ENCODE measurements around the gene CPAMD8. TPM values are rescaled to one million over a fixed set of nuclear protein-coding genes. Genes with fewer than 3 reads are reported as not detected.

CPAMD8 gene
- polyA plus RNA-seq, 1 donor = 7.8 TPM

DNA sequence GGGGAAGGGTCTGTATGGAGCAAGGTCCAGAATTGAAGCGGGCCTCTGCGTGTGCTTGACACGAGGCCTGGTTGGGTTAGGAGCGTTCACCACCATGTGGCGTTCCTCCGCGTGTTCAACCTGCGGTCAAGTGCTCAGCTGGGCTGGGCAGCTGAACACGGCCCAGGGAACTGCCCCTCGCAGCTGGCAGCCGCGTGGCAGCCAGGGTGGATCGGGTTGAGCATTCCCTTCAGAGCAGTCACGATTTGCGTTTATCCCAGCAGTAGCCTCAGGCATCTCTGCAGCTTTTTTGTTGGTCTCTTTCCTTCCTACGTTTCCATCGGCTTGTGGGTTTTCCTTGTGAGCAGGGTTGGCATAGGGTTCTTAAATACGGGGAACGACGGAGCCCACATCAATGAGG lies 166.5 kb downstream of the CPAMD8 start:
- no peaks in the 10 kb centered on the region for H3K9me3 ChIP-seq (ENCODE audit: control insufficient read depth, low read depth, low read length)

DNA sequence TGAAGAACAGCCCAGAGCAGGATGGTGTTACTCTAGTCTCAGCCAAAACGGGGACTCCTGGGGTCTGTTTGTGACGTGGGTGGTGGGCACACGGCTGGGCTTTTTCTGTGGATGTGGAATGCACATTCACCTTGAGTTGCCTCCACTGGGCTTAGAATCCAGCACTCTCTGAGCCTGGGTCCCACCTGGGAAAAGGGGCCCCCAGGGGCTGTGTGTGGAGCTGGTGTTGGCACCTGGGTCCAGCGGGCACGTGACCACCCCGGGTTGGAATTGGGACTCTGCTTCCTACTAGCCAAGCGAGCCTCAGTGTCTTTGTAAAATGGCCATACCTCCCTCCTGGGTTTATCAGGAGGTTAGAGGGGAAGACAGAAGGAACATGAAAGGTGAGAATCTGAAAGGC lies 167.0 kb downstream of the CPAMD8 start:
- H3K27ac ChIP-seq (ENCODE audit: low read length) = no peak overlapping the region
- no CpG with 5 or more reads among the region's 7 CpGs for WGBS (ENCODE audit: insufficient coverage, low lambda C conversion rate)
- no peaks in the 10 kb centered on the region for H3K4me1 ChIP-seq (ENCODE audit: control insufficient read depth, insufficient read depth, low read length)
- no peaks in the 10 kb centered on the region for H3K9me3 ChIP-seq (ENCODE audit: control insufficient read depth, low read depth, low read length)
- peaks cover 39% of the 10 kb centered on the region for H3K36me3 ChIP-seq (ENCODE audit: control insufficient read depth, insufficient read depth, low read length)
- no peak overlapping the region for H3K4me3 ChIP-seq (ENCODE audit: low read length)
- DNase-seq = no peak
- no peaks in the 10 kb centered on the region for H3K27me3 ChIP-seq (ENCODE audit: control insufficient read depth, insufficient read depth, low read length)

More for the DNA sequence above, 166.5 kb downstream of the CPAMD8 start:
- H3K4me3 ChIP-seq (ENCODE audit: low read length) = no peak overlapping the region
- no peaks in the 10 kb centered on the region for H3K4me1 ChIP-seq (ENCODE audit: control insufficient read depth, insufficient read depth, low read length)
- no peak for DNase-seq
- peaks cover 40% of the 10 kb centered on the region for H3K36me3 ChIP-seq (ENCODE audit: control insufficient read depth, insufficient read depth, low read length)
- no peak overlapping the region for H3K27ac ChIP-seq (ENCODE audit: low read length)
- H3K27me3 ChIP-seq (ENCODE audit: control insufficient read depth, insufficient read depth, low read length) = no peaks in the 10 kb centered on the region
- no CpG with 5 or more reads among the region's 20 CpGs for WGBS (ENCODE audit: insufficient coverage, low lambda C conversion rate)

DNA sequence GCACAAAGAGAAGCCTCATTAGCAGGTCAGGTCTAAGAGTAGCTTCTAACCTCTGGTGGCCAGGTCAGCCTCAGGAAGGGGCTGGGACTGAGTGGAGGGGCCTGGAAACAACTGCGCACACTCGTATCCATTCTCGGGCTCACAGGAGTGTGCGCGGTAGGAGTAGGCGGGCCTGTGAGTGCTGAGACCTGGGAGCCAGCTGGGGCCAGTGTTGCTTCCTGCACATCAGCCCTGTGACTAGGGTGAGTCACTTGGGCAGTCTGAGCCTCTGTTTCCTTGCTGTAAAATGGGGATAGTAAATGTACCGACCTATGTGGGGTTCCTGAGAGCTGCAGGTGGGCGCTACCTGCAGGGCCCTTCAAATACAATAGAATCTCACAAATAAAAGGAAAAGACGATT lies 170.5 kb downstream of the CPAMD8 start:
- Histone ChIP-seq H3K27me3 (ENCODE audit: control insufficient read depth, insufficient read depth, low read length) (no peaks in the 10 kb centered on the region), H3K36me3 (ENCODE audit: control insufficient read depth, insufficient read depth, low read length) (peaks cover 48% of the 10 kb centered on the region), H3K4me1 (ENCODE audit: control insufficient read depth, insufficient read depth, low read length) (no peaks in the 10 kb centered on the region), H3K9me3 (ENCODE audit: control insufficient read depth, low read depth, low read length) (no peaks in the 10 kb centered on the region), H3K4me3 (ENCODE audit: low read length) (no peak overlapping the region), H3K27ac (ENCODE audit: low read length) (no peak overlapping the region)
- 100% methylated on average over 1 of the region's 9 CpGs for WGBS (ENCODE audit: insufficient coverage, low lambda C conversion rate)
- DNase-seq = no peak

DNA sequence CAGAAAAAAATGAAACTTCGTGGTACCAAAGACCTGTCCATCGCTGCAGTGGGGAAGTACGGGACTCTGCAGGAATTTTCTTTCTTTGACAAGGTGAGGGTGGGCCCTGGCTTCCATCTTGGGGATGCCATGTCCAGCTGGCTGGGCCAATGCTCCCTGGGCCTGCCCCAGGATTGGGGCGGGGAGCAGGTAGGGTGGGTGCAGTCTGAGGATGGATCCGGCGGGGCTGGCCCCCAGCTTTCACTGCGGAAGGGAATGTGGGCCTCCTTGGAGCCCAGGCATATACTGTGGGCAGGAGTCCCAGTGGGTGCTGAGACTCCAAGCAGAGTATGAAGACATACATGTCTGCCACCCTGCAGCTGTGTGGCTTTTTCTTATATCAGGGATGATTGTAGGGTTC lies 173.5 kb downstream of the CPAMD8 start:
- no peaks in the 10 kb centered on the region for H3K9me3 ChIP-seq (ENCODE audit: control insufficient read depth, low read depth, low read length)
- H3K4me1 ChIP-seq (ENCODE audit: control insufficient read depth, insufficient read depth, low read length) = no peaks in the 10 kb centered on the region
- peaks cover 69% of the 10 kb centered on the region for H3K36me3 ChIP-seq (ENCODE audit: control insufficient read depth, insufficient read depth, low read length)
- no CpG with 5 or more reads among the region's 7 CpGs for WGBS (ENCODE audit: insufficient coverage, low lambda C conversion rate)
- DNase-seq = no peak
- H3K27me3 ChIP-seq (ENCODE audit: control insufficient read depth, insufficient read depth, low read length) = no peaks in the 10 kb centered on the region
- no peak overlapping the region for H3K4me3 ChIP-seq (ENCODE audit: low read length)
- no peak overlapping the region for H3K27ac ChIP-seq (ENCODE audit: low read length)

GRCh38 chr19:16851031-16851712 lies 175.4 kb downstream of the CPAMD8 start:
- Histone ChIP-seq H3K4me3 (ENCODE audit: low read length) (no peak overlapping the region), H3K36me3 (ENCODE audit: control insufficient read depth, insufficient read depth, low read length) (peaks cover 84% of the 10 kb centered on the region), H3K9me3 (ENCODE audit: control insufficient read depth, low read depth, low read length) (no peaks in the 10 kb centered on the region), H3K27me3 (ENCODE audit: control insufficient read depth, insufficient read depth, low read length) (no peaks in the 10 kb centered on the region), H3K4me1 (ENCODE audit: control insufficient read depth, insufficient read depth, low read length) (no peaks in the 10 kb centered on the region), H3K27ac (ENCODE audit: low read length) (no peak overlapping the region)
- no CpG with 5 or more reads among the region's 33 CpGs for WGBS (ENCODE audit: insufficient coverage, low lambda C conversion rate)
- DNase-seq = no peak

- Histone ChIP-seq H3K27me3 (ENCODE audit: control insufficient read depth, insufficient read depth, low read length) (no peaks in the 10 kb centered on the region), H3K36me3 (ENCODE audit: control insufficient read depth, insufficient read depth, low read length) (peaks cover 89% of the 10 kb centered on the region), H3K4me3 (ENCODE audit: low read length) (no peak overlapping the region), H3K9me3 (ENCODE audit: control insufficient read depth, low read depth, low read length) (no peaks in the 10 kb centered on the region), H3K27ac (ENCODE audit: low read length) (no peak overlapping the region), H3K4me1 (ENCODE audit: control insufficient read depth, insufficient read depth, low read length) (no peaks in the 10 kb centered on the region)
- no peak for DNase-seq
- WGBS (ENCODE audit: insufficient coverage, low lambda C conversion rate) = no CpG with 5 or more reads among the region's 4 CpGs
These were observed 176.5 kb downstream of the CPAMD8 start for GRCh38 chr19:16850133-16850532.

GRCh38 chr19:16849168-16849567 lies 177.4 kb downstream of the CPAMD8 start:
- WGBS (ENCODE audit: insufficient coverage, low lambda C conversion rate) = no CpG with 5 or more reads among the region's 1 CpG
- DNase-seq = no peak
- Histone ChIP-seq H3K9me3 (ENCODE audit: control insufficient read depth, low read depth, low read length) (no peaks in the 10 kb centered on the region), H3K27ac (ENCODE audit: low read length) (no peak overlapping the region), H3K4me3 (ENCODE audit: low read length) (no peak overlapping the region), H3K36me3 (ENCODE audit: control insufficient read depth, insufficient read depth, low read length) (peaks cover 88% of the 10 kb centered on the region), H3K4me1 (ENCODE audit: control insufficient read depth, insufficient read depth, low read length) (no peaks in the 10 kb centered on the region), H3K27me3 (ENCODE audit: control insufficient read depth, insufficient read depth, low read length) (no peaks in the 10 kb centered on the region)

- Histone ChIP-seq H3K4me3 (ENCODE audit: low read length) (no peak overlapping the region), H3K9me3 (ENCODE audit: control insufficient read depth, low read depth, low read length) (no peaks in the 10 kb centered on the region), H3K27ac (ENCODE audit: low read length) (no peak overlapping the region), H3K4me1 (ENCODE audit: control insufficient read depth, insufficient read depth, low read length) (no peaks in the 10 kb centered on the region), H3K27me3 (ENCODE audit: control insufficient read depth, insufficient read depth, low read length) (no peaks in the 10 kb centered on the region), H3K36me3 (ENCODE audit: control insufficient read depth, insufficient read depth, low read length) (peaks cover 89% of the 10 kb centered on the region)
- no peak for DNase-seq
- WGBS (ENCODE audit: insufficient coverage, low lambda C conversion rate) = 100% methylated on average over 1 of the region's 6 CpGs
These were observed 179.2 kb downstream of the CPAMD8 start for GRCh38 chr19:16847430-16847829.

DNA sequence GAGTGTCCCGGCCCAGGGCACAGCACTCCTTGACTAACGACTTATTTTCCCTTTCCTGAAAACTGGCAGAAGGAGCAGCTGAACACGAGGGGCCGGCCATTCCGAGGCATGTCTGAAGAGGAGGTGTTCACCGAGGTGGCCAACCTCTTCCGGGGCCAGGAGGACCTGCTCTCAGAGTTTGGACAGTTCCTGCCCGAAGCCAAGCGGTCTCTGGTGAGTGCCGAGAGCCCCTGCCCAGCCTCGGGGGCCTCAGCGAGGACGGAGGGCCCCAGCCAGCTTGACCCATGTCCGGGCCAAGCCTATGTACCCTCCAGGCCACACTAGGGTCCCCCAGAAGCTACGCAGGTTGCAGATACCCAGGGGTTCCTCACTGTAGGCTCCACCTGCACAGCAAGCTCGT lies 179.7 kb downstream of the CPAMD8 start:
- Histone ChIP-seq H3K4me1 (ENCODE audit: control insufficient read depth, insufficient read depth, low read length) (no peaks in the 10 kb centered on the region), H3K27me3 (ENCODE audit: control insufficient read depth, insufficient read depth, low read length) (no peaks in the 10 kb centered on the region), H3K4me3 (ENCODE audit: low read length) (no peak overlapping the region), H3K27ac (ENCODE audit: low read length) (no peak overlapping the region), H3K36me3 (ENCODE audit: control insufficient read depth, insufficient read depth, low read length) (peaks cover 86% of the 10 kb centered on the region), H3K9me3 (ENCODE audit: control insufficient read depth, low read depth, low read length) (no peaks in the 10 kb centered on the region)
- no CpG with 5 or more reads among the region's 16 CpGs for WGBS (ENCODE audit: insufficient coverage, low lambda C conversion rate)
- DNase-seq = no peak
